ENCODE measurements around the gene NME3.

DNA sequence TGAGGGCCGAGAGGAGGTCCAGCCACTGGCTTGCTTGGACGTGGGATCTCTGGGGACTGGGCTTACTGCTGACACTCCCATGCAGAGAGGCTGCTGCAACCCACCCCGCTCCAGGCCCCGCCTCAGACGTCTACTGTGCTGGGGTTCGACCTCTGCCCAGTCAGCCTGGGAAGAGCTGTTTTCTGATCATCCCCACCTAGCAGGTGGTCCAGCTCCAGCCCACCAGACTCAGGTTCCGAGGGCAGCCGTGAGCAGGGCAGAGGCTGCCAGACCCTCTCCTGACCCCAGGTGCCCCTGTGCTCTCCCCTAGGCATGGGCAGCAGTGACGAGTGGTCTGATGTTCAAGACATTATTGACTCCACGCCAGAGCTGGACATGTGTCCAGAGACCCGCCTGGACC is 23.4 kb downstream of the NME3 start:
- TF ChIP-seq, protein P1, sequence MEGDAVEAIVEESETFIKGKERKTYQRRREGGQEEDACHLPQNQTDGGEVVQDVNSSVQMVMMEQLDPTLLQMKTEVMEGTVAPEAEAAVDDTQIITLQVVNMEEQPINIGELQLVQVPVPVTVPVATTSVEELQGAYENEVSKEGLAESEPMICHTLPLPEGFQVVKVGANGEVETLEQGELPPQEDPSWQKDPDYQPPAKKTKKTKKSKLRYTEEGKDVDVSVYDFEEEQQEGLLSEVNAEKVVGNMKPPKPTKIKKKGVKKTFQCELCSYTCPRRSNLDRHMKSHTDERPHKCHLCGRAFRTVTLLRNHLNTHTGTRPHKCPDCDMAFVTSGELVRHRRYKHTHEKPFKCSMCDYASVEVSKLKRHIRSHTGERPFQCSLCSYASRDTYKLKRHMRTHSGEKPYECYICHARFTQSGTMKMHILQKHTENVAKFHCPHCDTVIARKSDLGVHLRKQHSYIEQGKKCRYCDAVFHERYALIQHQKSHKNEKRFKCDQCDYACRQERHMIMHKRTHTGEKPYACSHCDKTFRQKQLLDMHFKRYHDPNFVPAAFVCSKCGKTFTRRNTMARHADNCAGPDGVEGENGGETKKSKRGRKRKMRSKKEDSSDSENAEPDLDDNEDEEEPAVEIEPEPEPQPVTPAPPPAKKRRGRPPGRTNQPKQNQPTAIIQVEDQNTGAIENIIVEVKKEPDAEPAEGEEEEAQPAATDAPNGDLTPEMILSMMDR (IDR thresholded peaks at IDR 0.05) = no peak
- TF ChIP-seq POLR2A (IDR thresholded peaks at IDR 0.05) = no peak
